HG03565 (cell line): ENCODE measurements around the gene NOX3.
A peak's percentile ranks its signal among the peaks of the same experiment; 100 is the strongest.

Experiments used
- ATAC-seq: cut with Tn5 transposase; IDR thresholded peaks from one replicate; pipeline ENCODE4 v1.9.1; 2021; ENCODE audit warnings: mild to moderate bottlenecking, moderate library complexity; ENCODE audit not compliant: unreplicated experiment

NOX3 gene

DNA sequence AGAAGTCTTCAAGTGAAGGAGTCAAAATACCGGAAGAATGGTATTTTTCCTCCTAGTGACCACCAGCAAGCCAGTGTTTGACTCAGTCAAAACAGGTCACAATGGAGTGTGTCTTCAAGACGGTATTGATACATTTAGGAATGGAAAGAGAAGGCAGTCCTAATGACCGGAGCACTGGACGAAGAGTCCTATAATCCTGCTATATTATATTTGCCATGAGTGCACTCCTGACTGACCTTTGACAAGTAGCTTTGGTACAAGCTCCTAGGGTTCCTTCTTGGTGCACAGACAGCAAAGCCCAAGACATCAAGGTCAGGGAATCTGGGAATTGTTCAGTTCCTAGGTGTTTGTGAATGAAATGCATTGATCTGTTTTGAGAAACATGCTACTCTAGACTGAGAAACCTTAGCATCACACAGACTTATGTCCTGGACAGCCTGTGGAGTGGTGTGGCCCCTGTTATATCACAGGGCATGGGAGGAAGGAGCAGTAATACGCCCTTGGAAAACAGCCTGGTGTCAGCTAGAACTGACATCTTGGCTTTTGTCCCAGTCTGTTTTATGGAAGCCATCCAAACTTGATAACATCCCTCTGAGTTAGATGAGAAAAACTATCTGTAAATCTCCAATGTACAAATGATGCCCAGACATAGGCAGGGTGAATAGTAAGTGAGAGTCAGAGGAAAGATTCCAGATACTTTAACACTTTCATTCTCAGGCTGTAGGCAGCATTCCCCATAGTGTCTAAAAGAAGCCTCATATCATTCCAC lies 18.5 kb downstream of the NOX3 start:
- no peak for ATAC-seq

GRCh38 chr6:155434829-155435423 lies 20.7 kb downstream of the NOX3 start:
- no peak for ATAC-seq

DNA sequence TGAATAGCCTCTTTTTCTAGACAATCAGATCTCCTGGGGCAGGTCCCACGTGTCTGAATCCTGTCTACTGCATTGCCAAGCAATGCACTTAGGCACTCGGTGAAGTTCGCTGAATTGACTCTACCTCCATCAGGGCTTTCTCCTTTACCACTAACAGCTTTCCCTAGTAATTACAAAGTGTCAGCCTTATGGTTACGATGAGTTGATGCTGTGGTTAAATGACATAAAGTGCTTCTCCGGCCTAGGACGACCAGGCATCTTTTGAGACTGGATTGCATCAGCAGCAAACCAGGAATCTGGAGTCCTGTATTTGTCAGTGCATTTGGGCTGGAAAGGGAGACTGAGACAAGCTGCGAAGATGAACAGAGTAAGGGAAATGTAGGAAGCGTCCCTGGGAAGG lies 21.5 kb downstream of the NOX3 start:
- ATAC-seq = no peak

DNA sequence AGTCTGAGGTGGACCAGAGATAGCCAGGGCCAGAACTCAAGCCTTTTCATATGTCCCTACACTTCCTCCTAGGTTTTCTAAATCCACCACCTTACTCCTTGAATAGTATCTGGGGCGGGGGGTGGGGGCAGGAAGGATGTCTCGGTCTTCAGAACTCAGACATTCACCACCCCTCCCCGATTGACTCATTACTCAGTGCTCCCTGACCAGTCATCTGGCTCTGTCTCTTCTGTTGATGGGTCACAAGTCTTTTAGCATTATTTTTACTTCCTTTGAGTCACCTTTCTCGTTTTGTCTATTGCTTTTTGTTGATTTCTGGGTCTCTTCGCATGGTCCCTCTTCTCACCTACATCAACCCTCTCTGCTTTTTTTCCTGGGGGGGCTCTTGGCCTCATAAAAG lies 23.3 kb downstream of the NOX3 start:
- ATAC-seq = no peak

DNA sequence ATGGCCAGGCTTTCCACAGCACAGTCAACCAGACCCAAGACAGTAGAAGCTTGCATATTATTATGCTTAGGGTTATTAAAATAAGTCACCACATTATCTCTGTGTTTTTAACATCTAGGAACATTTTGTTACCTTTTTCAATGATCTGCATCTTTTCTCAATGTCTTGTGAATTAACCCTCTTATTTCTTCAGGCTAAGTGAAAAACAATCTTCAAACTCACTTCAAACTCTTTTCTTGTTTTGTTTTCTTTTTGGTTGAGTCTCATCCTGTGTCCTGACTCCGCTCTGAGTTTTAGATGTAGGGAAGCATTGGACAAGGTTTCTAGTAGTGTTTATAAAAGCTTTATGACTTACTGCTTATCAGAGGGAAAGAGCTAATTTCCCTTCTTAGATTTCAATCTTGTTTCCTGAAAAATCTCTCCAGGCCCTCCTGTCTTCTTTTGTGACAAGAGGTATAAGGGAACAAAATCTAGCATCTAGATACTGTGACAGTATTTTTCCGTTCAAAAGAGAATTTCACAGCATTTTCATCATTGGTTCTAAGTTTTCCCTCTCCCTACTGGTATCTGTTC lies 26.2 kb downstream of the NOX3 start:
- no peak for ATAC-seq

- ATAC-seq = no peak
These were observed 29.2 kb downstream of the NOX3 start for GRCh38 chr6:155426408-155426945.

- no peak for ATAC-seq
These were observed 31.5 kb downstream of the NOX3 start for GRCh38 chr6:155424181-155424580.

GRCh38 chr6:155422635-155423034 lies 33.0 kb downstream of the NOX3 start:
- ATAC-seq = no peak

- ATAC-seq = no peak
These were observed 35.1 kb downstream of the NOX3 start for GRCh38 chr6:155420492-155420891.

DNA sequence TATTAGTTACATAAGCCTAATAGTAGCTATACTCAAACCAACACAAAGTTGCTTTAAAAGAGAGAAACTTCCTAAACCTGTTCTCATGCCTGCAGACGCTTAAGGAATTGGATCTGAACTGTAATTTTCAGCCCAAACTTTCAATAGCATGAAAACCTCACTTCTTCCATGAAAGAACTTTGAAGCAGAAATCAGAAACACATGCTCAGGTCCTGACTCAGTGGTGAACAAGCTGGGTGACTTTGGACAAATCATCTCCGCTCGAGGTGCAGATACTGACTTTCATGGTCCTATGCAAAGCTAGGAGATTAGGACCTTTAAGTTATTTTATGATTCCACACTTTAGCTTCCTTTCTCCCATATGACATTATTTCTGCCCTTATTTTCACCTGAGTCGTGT lies 36.5 kb downstream of the NOX3 start:
- ATAC-seq = no peak

DNA sequence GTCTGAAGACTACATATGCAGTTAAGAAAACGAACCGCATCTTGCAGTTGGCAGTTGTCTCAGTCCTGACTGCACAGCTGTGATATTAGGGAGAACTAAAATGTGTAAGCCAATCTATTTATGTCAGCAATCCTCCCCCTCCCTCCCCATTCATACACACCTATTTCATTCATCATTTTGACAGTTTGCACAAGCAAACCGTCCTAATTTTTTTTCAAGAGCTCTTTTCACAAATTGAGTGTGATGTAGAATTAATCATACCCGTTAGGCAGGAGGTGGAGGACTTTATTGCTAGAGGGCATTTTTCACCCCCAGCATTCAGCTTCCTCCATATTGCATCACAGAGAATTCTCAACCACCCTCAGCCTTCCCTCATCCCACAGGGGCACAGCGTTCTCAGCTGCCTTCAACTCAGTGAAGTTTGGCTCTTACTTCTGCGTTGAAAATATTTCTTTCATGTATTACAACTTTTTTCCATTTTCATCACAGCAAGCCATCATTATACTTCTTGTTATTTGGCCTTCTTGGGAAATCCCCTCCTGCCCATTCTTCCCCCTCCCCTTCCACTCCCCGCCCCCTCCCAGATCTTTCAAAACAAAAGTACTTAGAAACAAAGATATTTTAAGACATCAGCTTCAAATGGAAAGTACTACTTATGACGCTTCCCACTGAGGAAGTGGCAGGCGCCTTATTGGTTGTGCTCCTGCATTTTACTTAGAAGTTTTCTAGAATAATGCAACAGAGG lies 37.5 kb downstream of the NOX3 start:
- ATAC-seq = peak; percentile 60

- no peak for ATAC-seq
These were observed 38.2 kb downstream of the NOX3 start for GRCh38 chr6:155417454-155417853.

DNA sequence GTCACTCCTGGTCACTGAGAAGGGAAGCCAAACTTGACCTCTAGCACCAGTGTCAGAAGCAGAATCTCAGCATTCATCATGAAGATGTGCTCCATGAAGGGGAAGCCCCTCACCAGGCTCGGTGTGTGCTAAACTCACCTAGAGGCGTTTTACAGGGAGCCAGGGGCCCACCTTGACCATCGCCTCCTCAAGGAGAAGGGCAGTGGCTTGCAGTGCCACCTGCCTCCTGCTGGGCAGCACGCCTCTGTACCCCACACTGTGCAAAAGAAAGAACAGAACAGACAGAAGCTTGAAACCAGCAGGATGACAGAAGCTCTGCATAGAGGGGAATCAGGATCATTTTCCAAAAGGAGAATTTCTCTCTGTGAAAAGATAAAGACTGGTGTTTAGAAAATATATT lies 39.7 kb downstream of the NOX3 start:
- ATAC-seq = no peak

DNA sequence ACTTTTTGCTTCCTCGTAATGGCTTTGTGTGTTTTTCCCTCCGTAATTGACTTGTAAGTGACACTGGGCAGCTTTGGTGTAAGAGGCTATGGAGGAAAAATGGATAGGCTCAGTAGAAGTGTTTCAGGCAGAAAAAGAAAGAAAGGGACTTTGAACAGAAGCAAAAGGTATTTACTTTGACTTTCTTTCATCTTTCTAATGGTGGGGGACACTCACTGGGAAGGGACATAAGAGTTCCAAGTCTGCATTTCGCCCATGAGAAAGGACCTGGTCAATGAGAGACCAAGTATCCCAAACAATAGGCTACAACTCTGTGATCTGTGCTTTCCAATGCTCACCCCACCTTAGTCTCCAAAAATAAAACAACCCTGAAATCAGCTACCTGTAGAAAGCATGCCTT lies 41.6 kb downstream of the NOX3 start:
- ATAC-seq = no peak

GRCh38 chr6:155412335-155412734 lies 43.3 kb downstream of the NOX3 start:
- ATAC-seq = no peak

- ATAC-seq = no peak
These were observed 44.2 kb downstream of the NOX3 start for GRCh38 chr6:155411154-155412052.

DNA sequence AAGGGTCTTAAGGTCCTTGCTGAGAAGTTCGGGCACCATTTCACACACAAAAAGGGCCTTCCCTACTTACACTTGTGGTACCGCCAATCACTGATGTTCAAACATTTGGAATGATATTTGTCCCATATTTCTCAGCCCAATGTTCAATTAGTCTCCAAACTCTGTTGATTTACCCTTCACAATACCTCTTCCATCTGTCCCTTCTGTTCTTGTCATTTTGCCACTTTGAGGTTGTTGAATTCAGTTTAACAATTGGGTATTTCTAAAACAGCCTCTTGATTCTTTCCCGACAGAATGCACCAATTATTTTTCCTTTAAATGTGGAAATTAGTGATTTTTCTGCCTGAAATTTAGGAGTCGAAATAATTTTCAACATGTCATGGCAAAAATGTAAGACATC lies 46.2 kb downstream of the NOX3 start:
- no peak for ATAC-seq

DNA sequence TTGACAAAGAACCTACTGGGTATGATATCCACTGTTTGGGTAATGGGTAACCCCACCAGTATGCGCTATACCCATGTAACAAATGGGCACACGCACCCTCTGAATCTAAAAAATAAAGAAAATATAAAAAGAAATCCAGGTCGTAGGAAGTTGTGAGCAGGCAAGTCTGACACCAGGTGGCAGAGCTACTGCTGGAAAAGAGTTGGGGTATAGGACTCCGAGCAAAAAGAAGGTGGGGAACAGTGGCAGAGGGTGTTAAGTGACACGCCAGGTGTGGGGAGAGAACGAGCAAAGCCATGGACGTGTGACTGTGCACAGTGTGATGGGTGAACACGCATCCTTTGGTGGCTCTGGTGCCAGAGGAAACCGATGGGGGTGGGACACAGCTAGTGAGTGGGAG lies 46.7 kb downstream of the NOX3 start:
- ATAC-seq = no peak

DNA sequence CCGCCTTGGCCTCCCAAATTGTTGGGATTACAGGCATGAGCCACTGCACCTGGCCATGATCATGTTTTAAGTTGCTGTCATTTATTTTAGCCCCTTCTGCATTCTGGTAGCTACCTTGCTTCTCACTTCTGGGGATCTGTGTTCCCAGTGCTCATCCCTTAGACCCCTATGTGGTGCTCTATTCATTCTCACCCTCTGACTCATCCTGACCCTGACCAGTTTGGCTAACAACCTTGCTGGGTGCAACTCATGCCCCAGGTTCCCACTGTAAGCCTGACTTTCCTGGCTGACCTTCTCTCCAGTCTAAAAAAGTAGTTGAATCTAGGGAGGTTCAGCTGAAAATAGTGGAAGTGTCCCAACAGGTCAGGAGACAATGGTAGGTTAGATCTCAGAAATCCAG lies 47.4 kb downstream of the NOX3 start:
- no peak for ATAC-seq

DNA sequence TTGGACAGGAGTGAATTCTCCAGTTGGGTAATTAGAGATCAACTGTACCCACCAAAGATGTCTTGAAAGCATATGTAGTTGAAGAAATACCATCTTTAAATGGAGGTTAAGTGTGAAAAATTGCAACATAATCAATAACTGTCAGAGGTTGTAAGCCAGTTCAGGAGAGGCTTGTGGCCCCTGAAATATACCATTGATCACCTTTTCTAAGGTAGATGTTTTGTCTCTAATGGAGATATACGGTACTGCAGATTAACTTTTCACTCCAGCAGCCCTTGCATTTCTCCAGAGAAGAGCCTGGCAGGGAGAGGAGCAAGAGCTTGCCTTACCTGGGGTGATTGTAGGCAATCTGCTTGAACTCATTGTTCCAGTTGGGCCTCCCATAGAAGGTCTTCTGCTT lies 48.8 kb downstream of the NOX3 start:
- ATAC-seq = no peak

- ATAC-seq = no peak
These were observed 50.7 kb downstream of the NOX3 start for GRCh38 chr6:155404937-155405336.
